ENCODE results near the gene XRCC6. TPM values are rescaled to one million over a fixed set of nuclear protein-coding genes. Genes with fewer than 3 reads are reported as not detected.

Gene XRCC6
- total and polyA plus RNA-seq, 2 of the 4 experiments (the other 2 are of a cell fraction) = 202 to 401 TPM

DNA sequence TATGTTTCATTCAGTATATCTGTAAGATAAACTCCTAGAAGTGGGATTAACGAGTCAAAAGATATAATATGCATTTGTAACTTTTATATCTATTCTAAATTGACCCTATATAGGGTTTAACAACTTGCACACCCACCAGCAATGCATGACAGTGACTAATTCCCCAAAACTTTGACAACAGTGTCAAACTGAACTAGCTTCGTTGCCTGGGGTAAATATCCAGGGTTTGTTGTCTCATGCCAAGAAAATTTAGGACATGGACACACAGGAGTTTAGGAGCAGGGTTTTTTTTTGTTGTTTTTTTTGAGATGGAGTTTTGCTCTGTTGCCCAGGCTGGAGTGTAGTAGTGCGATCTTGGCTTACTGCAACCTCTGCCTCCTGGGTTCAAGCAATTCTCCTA, 62.5 kb downstream of the XRCC6 start:
- H3K9ac ChIP-seq (ENCODE audit: low read depth, low read length) = no peak overlapping the region
- H2AFZ ChIP-seq (replicated peaks; ENCODE audit: low read length, poor library complexity) = no peak overlapping the region
- no peak overlapping the region for H4K8ac ChIP-seq (ENCODE audit: low read depth in 2 of 2, low read length in 2 of 2)
- TF ChIP-seq MAZ (IDR thresholded peaks at IDR 0.05; ENCODE audit: borderline replicate concordance, low read depth, low read length) = no peak
- TF ChIP-seq POLR2A (IDR thresholded peaks at IDR 0.05; ENCODE audit: low read depth, low read length) = no peak
- TF ChIP-seq SMC3 (IDR thresholded peaks at IDR 0.05; ENCODE audit: low read depth, low read length) = no peak
- TF ChIP-seq RAD21 (IDR thresholded peaks at IDR 0.05; ENCODE audit: low read length) = no peak
- TF ChIP-seq MAFK (IDR thresholded peaks at IDR 0.05; ENCODE audit: low read depth, low read length) = no peak
- no peak for TF ChIP-seq CHD1 (IDR thresholded peaks at IDR 0.05; ENCODE audit: low read depth, low read length)
- no peak for TF ChIP-seq FOS (IDR thresholded peaks at IDR 0.05; ENCODE audit: low read depth, low read length)
- TF ChIP-seq MXI1 (IDR thresholded peaks at IDR 0.05; ENCODE audit: borderline replicate concordance, low read depth, low read length) = no peak
- no peak for TF ChIP-seq BHLHE40 (IDR thresholded peaks at IDR 0.05; ENCODE audit: low read depth, low read length)
- no peak for TF ChIP-seq CTCF (conservative IDR thresholded peaks at IDR 0.05; ENCODE audit: low read depth, low read length)
- TF ChIP-seq NFE2L2 (IDR thresholded peaks at IDR 0.05; ENCODE audit: low read depth, low read length) = no peak
- no peak for TF ChIP-seq RCOR1 (IDR thresholded peaks at IDR 0.05; ENCODE audit: insufficient replicate concordance, low read length)
- TF ChIP-seq USF2 (IDR thresholded peaks at IDR 0.05; ENCODE audit: low read depth, low read length) = no peak
- dilution Hi-C loops (cut with HindIII; ENCODE audit: low sequenced_read_pairs, unreplicated experiment) = no loop called here
- intact Hi-C loops (cut with micrococcal nuclease) = no loop called here
- WGBS, 2 experiments (ENCODE audit: extremely low coverage in 2 of 2, insufficient read length in 1 of 2) = no CpG with 5 or more reads among the region's 3 CpGs
- H3K18ac ChIP-seq (ENCODE audit: low read depth, low read length) = no peak overlapping the region
- no peak overlapping the region for H2AK9ac ChIP-seq (replicated peaks; ENCODE audit: low read depth, low read length, poor library complexity)
- H3K14ac ChIP-seq (replicated peaks; ENCODE audit: low read depth, low read length) = no peak overlapping the region
- peaks cover 3% of the 10 kb centered on the region for H3K9me1 ChIP-seq (ENCODE audit: insufficient read depth, low read length)
- peaks cover 7% of the 10 kb centered on the region for H3K36me3 ChIP-seq (ENCODE audit: control insufficient read depth, insufficient read depth, low read length)
- H3K4me2 ChIP-seq (ENCODE audit: low read depth, low read length) = no peak overlapping the region
- in situ Hi-C loops (cut with MboI; ENCODE audit: low sequenced_read_pairs) = no loop called here
- peaks cover 4% of the 10 kb centered on the region; the same call in 1 of the 2 replicates for H3K4me1 ChIP-seq (ENCODE audit: control insufficient read depth, insufficient read depth, low read length)
- H3K4me3 ChIP-seq (ENCODE audit: insufficient read depth, low read depth, low read length) = no peak overlapping the region
- ATAC-seq (ENCODE audit: low read depth) (no peak), DNase-seq (no peak)
- H2BK20ac ChIP-seq (ENCODE audit: low read depth, low read length) = no peak overlapping the region
- POLR2A ChIA-PET (ENCODE audit: unreplicated experiment) = no interaction called here
- H4K91ac ChIP-seq (ENCODE audit: insufficient read depth, low read depth, low read length) = no peak overlapping the region
- H3K79me1 ChIP-seq (ENCODE audit: low read depth in 1 of 2, low read length in 2 of 2) = peaks cover 11 to 58% of the 10 kb centered on the region in 2 experiments
- no peak overlapping the region for H2AK5ac ChIP-seq (ENCODE audit: low read depth, low read length)
- no peak overlapping the region for H2BK5ac ChIP-seq (ENCODE audit: low read depth, low read length, poor library complexity, severe bottlenecking)
- no peak overlapping the region for H3K4ac ChIP-seq (ENCODE audit: low read depth, low read length)
- CTCF ChIA-PET = interaction anchor here (1.6 kb wide), 1 partner anchor 14 kb away, joined by 5 read pairs; no protein-coding TSS in a partner anchor
- no peaks in the 10 kb centered on the region for H3K9me3 ChIP-seq (ENCODE audit: control insufficient read depth, insufficient read depth, low read length)
- peaks cover 34% of the 10 kb centered on the region for H4K20me1 ChIP-seq (ENCODE audit: insufficient read depth, low read length)
- H2BK15ac ChIP-seq (ENCODE audit: low read depth, low read length) = no peak overlapping the region
- H3K23ac ChIP-seq (ENCODE audit: low read depth, low read length) = no peak overlapping the region
- H3K27ac ChIP-seq (ENCODE audit: insufficient read depth, low read length) = no peak overlapping the region
- no peaks in the 10 kb centered on the region for H3K27me3 ChIP-seq (ENCODE audit: control insufficient read depth, insufficient read depth, low read length)
- no peak overlapping the region for H2BK120ac ChIP-seq (ENCODE audit: low read depth, low read length)
- BruUV-seq (replicated peaks) = no TSS peak
- H3K56ac ChIP-seq (ENCODE audit: extremely low read depth, insufficient read depth, low read length) = no peak overlapping the region
- no peak overlapping the region for H4K5ac ChIP-seq (ENCODE audit: low read depth, low read length)
